NCI-H446 (cell line): ENCODE results near the gene SLC6A20.

Experiments used
- DNase-seq, 2 experiments: peaks; one replicate each; lab custom pipeline; 2025; lab: John Stamatoyannopoulos, UW

Gene SLC6A20

DNA sequence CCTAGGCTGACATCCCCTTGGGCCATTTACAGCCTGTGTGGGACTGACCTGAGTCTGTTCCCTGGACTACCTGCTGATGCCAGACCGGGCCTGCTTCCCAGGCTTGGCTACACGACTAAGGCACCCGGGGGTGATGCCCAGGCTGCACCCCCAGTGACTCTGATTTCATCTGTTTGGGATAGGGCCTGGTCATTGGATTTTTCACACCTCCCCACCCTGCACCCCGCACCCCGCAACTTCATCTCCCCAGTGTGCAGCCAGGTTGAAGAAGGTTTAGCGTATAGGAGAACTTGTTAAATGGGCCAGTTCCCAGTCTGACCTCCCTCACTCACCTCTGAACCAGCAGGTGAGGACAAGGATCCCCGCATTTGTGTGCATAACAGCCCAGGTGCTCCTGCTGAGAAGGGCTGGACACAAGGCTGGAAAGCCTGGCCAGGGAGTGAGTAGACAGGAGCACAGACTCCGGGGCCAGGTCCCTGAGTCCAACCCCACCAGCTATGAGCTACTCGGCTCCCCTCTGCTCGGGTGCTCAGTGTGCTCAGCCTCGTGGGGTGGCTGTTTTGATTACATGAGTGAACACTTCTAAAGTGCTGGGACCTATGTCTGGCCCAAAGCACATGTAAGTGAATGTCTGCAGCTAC, 18.5 kb downstream of the SLC6A20 start:
- DNase-seq: no peak

DNA sequence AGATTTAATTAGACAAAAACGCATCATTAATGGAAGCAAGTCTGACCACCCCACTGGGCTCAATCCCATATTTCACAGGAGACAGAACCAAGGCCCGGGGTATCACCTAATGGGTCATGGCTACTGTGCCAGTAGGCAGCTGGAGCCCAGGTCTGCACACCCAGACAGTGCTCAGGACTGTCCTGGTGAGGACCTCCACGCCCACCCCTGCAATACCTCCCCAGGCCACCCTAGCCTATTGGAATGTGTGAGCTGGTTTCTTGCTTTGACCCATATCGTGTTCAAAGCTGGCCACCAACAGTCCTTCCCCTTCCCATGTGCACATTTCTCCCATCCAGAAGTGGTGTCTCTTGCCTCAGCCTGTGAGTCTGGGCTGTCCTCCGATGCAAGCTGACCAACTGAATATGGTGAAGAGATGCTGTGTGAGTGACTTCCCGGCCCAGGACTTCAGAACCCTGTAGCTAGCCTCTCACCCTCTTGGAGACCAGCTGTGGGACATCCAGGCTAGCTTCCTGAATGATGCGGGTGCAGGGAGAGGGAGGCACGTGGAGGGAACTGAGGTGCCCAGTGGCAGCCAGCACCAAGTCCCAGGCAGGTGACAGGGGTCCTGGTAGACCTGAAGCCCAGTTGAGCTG, 19.1 kb downstream of the SLC6A20 start:
- no peak for DNase-seq

DNA sequence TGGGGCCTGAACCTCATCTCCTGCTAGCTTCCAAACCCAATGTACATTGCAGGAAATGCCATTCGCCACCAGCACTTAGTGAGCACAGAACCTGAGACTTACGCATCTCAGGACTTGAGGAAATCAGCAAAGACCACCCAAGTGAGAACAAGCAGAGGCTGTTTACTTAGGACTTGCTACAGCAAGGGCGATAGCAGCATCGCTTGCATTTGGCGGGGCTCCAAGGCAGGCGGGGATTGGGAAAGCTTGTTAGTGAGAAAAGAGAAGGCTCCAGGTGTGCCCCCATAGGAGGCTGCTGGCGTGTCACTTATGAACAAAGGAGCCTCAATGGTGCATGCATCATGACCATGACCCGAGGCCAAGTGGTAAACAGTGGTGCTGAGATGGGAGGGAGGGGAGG, 19.7 kb downstream of the SLC6A20 start:
- DNase-seq: no peak

- no peak for DNase-seq
These were observed 20.1 kb downstream of the SLC6A20 start for GRCh38 chr3:45776301-45776595.

- no peak for DNase-seq
These were observed 20.6 kb downstream of the SLC6A20 start for GRCh38 chr3:45775571-45776300.

DNA sequence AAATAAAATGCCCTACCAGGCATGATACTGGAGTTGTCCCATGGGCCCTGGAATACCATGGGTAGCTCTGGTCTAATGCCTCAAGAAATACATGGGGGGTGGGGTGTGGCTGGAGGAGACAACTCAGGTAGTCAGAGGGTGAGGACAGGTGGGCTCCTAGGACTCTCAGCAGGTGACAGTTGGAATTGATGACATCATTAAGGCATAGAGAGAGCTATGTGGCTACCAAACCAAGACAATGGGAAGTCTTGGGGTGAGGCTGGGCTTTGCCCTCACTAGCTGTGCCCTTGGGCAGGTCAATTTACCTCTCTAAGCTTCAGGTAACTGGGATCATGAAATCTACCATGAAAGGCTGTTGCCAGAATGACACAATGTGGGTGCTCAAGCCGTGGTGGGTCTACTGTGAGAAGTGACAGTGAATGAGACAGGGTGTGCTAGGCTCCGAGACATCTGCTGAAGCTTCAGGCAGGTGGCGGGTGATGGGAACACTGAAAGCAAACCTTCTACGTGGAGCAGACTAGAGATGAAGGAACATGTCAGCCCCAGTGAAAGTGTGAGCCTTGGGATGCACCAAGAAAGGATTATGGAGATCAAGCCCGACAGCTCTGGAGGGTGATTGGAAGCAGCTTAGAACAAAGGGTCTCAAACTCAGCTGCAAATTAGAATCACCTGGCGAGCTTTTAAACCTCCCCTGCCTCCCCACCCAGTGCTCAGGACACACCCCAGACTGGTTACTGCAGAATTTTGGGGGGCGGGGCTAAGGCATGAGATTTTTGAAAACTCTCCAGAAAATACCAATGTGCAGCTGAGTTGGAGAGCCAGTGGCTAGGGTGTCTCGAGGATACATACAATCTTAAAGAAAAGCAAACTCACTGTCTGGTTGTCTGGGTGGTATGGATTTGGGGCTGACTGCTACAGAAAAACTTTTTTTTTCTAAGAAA, 21.5 kb downstream of the SLC6A20 start:
- no peak for DNase-seq

DNA sequence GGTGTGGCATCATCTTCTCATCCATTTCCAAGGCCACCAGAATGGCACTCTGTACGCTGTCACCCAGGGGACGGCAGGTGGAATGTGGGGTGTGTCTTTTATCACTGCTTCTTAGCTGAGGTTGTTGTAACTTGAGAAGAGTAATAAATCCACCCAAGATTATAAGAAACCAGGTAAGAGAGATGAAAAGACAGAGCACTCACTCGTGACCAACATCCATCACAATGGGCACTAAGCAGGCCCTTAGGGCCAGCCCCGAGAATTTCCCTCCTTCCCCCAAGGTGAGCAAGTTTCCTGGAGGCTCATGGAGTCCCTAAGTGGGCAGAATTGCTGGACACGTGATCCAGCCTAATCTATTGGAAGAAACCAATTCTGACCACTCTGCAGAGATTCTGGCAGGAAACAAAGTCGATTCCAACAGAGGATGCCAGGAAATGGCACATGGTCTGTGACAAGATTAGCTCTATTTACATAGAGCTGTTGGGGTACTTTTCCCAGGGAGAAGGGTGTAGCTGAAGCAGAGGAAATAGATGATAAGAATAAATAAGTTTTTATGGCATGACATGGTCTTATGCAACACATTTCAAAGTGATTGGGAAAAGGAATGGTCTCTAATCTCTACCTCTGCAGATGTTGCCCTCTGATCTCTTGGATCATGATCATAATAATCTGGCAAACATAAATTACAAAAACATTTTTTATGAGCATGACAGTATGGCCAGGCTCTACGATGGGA, 22.5 kb downstream of the SLC6A20 start:
- no peak for DNase-seq

DNA sequence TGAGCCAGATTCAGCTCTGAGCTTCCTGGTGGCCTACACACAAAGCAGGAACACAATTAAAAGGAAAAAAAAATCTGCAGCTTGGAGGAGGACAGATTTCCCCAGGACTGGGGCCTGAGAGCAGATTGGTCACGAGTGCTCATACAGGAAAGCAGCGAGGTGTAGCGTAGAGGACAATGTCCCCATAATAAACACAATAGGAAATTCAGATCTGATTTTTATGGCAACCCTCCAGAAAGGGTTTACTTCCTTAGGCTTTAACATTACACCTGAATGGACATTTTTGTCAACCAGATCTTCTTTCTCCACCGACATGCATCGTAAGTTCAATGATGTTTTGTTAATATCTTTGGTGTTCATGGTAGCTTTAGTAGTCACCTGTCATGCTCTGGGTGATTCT, 23.3 kb downstream of the SLC6A20 start:
- no peak for DNase-seq

- no peak for DNase-seq
These were observed 23.8 kb downstream of the SLC6A20 start for GRCh38 chr3:45772341-45773035.

GRCh38 chr3:45771831-45772230, 24.5 kb downstream of the SLC6A20 start:
- no peak for DNase-seq

DNA sequence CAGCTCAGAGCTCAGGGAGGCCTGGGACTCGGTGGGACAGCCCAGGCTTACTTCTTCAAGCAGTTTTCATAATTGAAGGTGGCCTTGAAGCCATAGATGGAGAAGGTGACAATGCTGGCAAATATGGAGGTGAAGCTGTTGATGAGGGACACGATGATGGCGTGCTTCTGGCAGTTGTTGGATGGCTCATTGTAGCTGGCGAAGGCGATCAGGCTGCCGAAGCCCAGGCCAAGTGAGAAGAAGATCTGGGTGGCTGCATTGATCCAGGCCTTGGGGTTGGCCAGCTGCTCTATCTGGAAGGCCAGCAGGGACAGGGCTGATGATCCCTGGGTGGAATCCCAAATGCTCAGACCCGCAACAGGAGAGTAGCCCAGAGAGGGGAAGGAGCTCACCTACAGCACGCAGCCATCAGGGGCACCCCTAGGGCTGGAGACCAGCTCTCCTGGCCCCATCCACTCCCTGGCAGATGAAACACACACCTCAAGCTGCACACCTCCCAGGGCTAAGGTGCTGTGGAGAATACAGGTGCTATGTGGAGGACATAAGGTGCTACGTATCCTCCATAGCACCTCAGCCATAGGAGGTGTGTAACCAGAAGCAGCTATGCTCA, 25.1 kb downstream of the SLC6A20 start:
- no peak for DNase-seq

- no peak for DNase-seq
These were observed 30.4 kb downstream of the SLC6A20 start for GRCh38 chr3:45765958-45766357.

GRCh38 chr3:45765266-45765851, 31.0 kb downstream of the SLC6A20 start:
- no peak for DNase-seq

- DNase-seq: no peak
These were observed 33.0 kb downstream of the SLC6A20 start for GRCh38 chr3:45763303-45763675.

- DNase-seq: no peak
These were observed 33.6 kb downstream of the SLC6A20 start for GRCh38 chr3:45762647-45763302.

GRCh38 chr3:45761831-45762230, 34.5 kb downstream of the SLC6A20 start:
- no peak for DNase-seq

DNA sequence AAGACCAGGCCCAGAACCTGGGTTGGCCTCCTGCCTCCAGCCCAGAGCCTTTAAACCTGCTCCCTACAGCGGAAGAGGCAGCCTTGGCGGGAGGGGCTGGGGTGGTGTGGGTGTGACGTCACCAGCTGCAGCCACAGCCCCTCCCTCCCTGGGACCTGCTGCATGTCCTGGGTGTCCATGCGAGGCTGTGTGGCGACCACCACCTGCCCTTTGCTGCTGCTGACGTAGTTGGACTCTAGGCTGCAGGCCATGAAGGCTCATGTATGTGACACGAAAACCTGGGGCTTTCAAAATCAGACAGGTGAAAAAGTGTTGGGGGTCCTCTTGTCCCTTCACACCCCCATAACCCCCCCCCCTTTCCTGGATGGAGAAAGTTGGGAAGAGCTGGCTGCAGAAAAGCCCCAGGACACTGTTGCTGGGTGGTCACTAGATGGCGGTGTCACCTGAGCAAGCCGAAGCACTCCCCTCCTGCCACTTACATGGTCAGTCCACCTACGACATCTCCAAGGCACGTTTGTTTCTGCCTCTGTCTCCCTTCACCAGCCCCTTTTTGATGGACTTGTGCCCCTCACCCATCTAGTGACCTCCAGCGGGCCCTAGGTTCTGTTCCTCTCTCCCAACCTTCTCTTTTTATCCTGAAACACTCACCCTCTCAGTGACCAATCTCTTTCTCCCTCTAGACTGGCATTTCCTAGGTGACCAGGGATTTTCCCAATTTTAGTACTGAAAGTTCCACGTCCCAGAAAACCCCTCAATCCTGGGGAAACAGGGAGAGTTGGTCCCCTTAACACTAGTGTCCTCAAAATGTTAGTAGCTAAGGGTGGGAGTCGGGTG, 35.2 kb downstream of the SLC6A20 start:
- DNase-seq: peak; percentile 3 to 17

- no peak for DNase-seq
These were observed 36.5 kb downstream of the SLC6A20 start for GRCh38 chr3:45759851-45760250.

DNA sequence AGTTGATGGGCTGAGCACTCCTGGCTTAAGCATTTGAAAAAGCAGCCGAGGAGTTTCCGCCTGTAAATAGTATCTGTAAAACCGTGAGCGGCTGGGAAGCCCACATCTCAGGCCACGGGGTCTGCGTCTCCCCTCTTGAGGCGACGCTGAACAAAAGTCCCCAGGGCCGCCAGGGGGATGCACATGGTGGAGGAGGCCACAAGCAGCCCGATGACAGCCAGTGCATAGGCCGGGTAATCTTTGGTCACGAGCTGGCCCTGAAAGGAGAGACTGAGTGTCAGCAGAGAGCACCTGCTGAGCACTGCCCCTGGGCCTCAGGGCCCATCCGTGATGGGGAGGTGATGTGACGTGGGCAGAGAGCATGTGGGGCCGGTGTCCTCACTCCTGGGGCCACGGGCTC, 37.5 kb downstream of the SLC6A20 start:
- no peak for DNase-seq
